HCT116 (cell line): ENCODE data around the gene TOMM40L. TPM values are rescaled to one million over a fixed set of nuclear protein-coding genes. Genes with fewer than 3 reads are reported as not detected.

Experiments used
- ATAC-seq: fragments of 200-7000 bp; cut with Tn5 transposase; 2 replicates; pipeline ENCODE4 v1.9.1; 2020; ENCODE audit warnings: mild to moderate bottlenecking, moderate library complexity
- BruUV-seq: library from RNA; stranded (reverse); fragments of 400-500 nt; replicated peaks from 2 replicates; lab custom pipeline; 2021; lab: Mats Ljungman, UMichigan
- CTCF ChIA-PET: fragments of 300-600 bp; sonication (Branson Sonifier 250); formaldehyde crosslinking; loops from one replicate; lab custom pipeline; 2021; ENCODE audit warnings: antibody characterized with exemption; lab: Charles Lee
- POLR2A ChIA-PET: fragments of 300-600, 350-600 bp; sonication (Branson Sonifier 250); formaldehyde crosslinking; loops from one replicate; lab custom pipeline; 2021; ENCODE audit warnings: antibody characterized with exemption; lab: Charles Lee
- RAD21 ChIA-PET, 2 experiments: fragments of 300-600 bp; sonication (Branson Sonifier 250); formaldehyde crosslinking; loops; one replicate each; lab custom pipeline; 2023; ENCODE audit warnings: low total read pairs in 2 of 2; ENCODE audit not compliant: uncharacterized antibody in 2 of 2, unreplicated experiment in 2 of 2, low non-redundant PET in 1 of 2; lab: Charles Lee
- DNase-seq: peaks from one replicate; pipeline ENCODE4 v3.0.0-alpha.2; 2010; ENCODE audit warnings: low read depth, low spot score
- H2AFZ ChIP-seq: fragments of 200-600 bp; shearing (Covaris generic), sonication (generic); 2 replicates; pipeline ENCODE4 v1.6.1; 2017; ENCODE audit warnings: low read depth, mixed run types, mixed read lengths, antibody characterized with exemption, low read length; ENCODE audit not compliant: poor library complexity, severe bottlenecking
- H3K27ac ChIP-seq: 2 replicates; pipeline ENCODE4 v1.5.1; 2012; ENCODE audit warnings: low read depth, low read length
- H3K27me3 ChIP-seq: fragments of 200-600 bp; sonication (generic); 2 replicates; pipeline ENCODE4 v1.6.1; 2016; ENCODE audit warnings: mixed run types, low read length, mixed read lengths; ENCODE audit not compliant: insufficient read depth
- H3K36me3 ChIP-seq, 2 experiments: fragments of 200-500 bp in 1 of 2; fragments of 200-600 bp in 1 of 2; sonication (Bioruptor generic) in 1 of 2; sonication (generic) in 1 of 2; 2 replicates each; pipeline versions ENCODE4 v1.5.1 to v1.6.1; 2014 to 2016; ENCODE audit warnings: low read length in 2 of 2, inconsistent platforms in 1 of 2, mixed read lengths in 1 of 2, mixed run types in 1 of 2; ENCODE audit not compliant: insufficient read depth in 2 of 2, control insufficient read depth in 1 of 2
- H3K4me1 ChIP-seq, 2 experiments: fragments of 200-600 bp in 1 of 2; sonication (generic) in 1 of 2; 2 replicates each; pipeline versions ENCODE4 v1.5.1 to v1.6.1; 2012 to 2017; ENCODE audit warnings: low read length in 2 of 2, inconsistent platforms in 1 of 2, mild to moderate bottlenecking in 1 of 2, mixed read lengths in 1 of 2, mixed run types in 1 of 2, moderate library complexity in 1 of 2; ENCODE audit not compliant: insufficient read depth in 2 of 2, control insufficient read depth in 1 of 2
- H3K4me2 ChIP-seq: fragments of 200-600 bp; sonication (generic); 2 replicates; pipeline ENCODE4 v1.6.1; 2017; ENCODE audit warnings: mixed run types, low read length, mixed read lengths
- H3K4me3 ChIP-seq, 2 experiments: fragments of 200-600 bp in 1 of 2; sonication (generic) in 1 of 2; replicated peaks in 1 of 2; 2 replicates each; pipeline ENCODE4 v1.5.1; 2011 to 2016; ENCODE audit warnings: low read length in 2 of 2, control low read depth in 1 of 2, low read depth in 1 of 2, mild to moderate bottlenecking in 1 of 2, mixed read lengths in 1 of 2, mixed run types in 1 of 2
- H3K79me2 ChIP-seq: fragments of 200-600 bp; sonication (generic); 2 replicates; pipeline ENCODE4 v1.6.1; 2017; ENCODE audit warnings: mild to moderate bottlenecking, mixed run types, low read length, moderate library complexity, mixed read lengths; ENCODE audit not compliant: insufficient read depth
- H3K9ac ChIP-seq: fragments of 200-600 bp; sonication (generic); 2 replicates; pipeline ENCODE4 v1.6.1; 2016; ENCODE audit warnings: low read length, mixed read lengths
- H3K9me2 ChIP-seq: fragments of 200-600 bp; sonication (generic), shearing (Covaris generic); 2 replicates; pipeline ENCODE4 v1.6.1; 2017; ENCODE audit warnings: mixed run types, mild to moderate bottlenecking, moderate library complexity; ENCODE audit not compliant: insufficient read depth
- H3K9me3 ChIP-seq, 2 experiments: fragments of 200-500 bp in 1 of 2; fragments of 200-600 bp in 1 of 2; sonication (Bioruptor generic) in 1 of 2; sonication (generic) in 1 of 2; 2 replicates each; pipeline ENCODE4 v1.6.1; 2014 to 2017; ENCODE audit warnings: low read length in 2 of 2, mixed read lengths in 2 of 2, inconsistent platforms in 1 of 2, low read depth in 1 of 2, mild to moderate bottlenecking in 1 of 2, mixed run types in 1 of 2, moderate library complexity in 1 of 2; ENCODE audit not compliant: control insufficient read depth in 1 of 2, insufficient read depth in 1 of 2
- H4K20me1 ChIP-seq: fragments of 200-600 bp; sonication (generic), shearing (Covaris generic); 2 replicates; pipeline ENCODE4 v1.6.1; 2017; ENCODE audit warnings: mixed run types, mild to moderate bottlenecking, moderate library complexity; ENCODE audit not compliant: insufficient read depth
- CBX3 ChIP-seq: IDR thresholded peaks from 2 replicates; pipeline ENCODE4 v1.6.1; 2012; ENCODE audit warnings: low read depth
- CEBPB ChIP-seq: IDR thresholded peaks from 2 replicates; pipeline ENCODE4 v1.6.1; 2012; ENCODE audit warnings: low read depth
- EGR1 ChIP-seq: IDR thresholded peaks from 2 replicates; pipeline ENCODE4 v1.6.1; 2012; ENCODE audit warnings: low read depth
- ELF1 ChIP-seq: IDR thresholded peaks from 2 replicates; pipeline ENCODE4 v1.6.1; 2012; ENCODE audit warnings: low read depth, borderline replicate concordance
- JUND ChIP-seq: IDR thresholded peaks from 2 replicates; pipeline ENCODE4 v1.6.1; 2012
- POLR2A ChIP-seq: IDR thresholded peaks from 2 replicates; pipeline ENCODE4 v1.7.0; 2011; ENCODE audit warnings: borderline replicate concordance; ENCODE audit not compliant: insufficient read depth, insufficient read length; ENCODE audit errors: extremely low read depth
- POLR2AphosphoS5 ChIP-seq: IDR thresholded peaks from 2 replicates; pipeline ENCODE4 v1.6.1; 2011; ENCODE audit warnings: mild to moderate bottlenecking, low read depth, low read length, moderate library complexity
- RAD21 ChIP-seq: IDR thresholded peaks from 2 replicates; pipeline ENCODE4 v1.6.1; 2012; ENCODE audit warnings: low read depth, mild to moderate bottlenecking
- REST ChIP-seq: IDR thresholded peaks from 2 replicates; pipeline ENCODE4 v1.6.1; 2012; ENCODE audit warnings: low read depth
- SIN3A ChIP-seq: IDR thresholded peaks from 2 replicates; pipeline ENCODE4 v1.6.1; 2012; ENCODE audit warnings: low read depth
- SRF ChIP-seq: IDR thresholded peaks from 2 replicates; pipeline ENCODE4 v1.6.1; 2012; ENCODE audit warnings: low read depth
- TCF7L2 ChIP-seq: IDR thresholded peaks from 2 replicates; pipeline ENCODE4 v1.7.0; 2011; ENCODE audit warnings: borderline replicate concordance, inconsistent platforms; ENCODE audit not compliant: insufficient read depth, insufficient read length; ENCODE audit errors: extremely low read depth
- YY1 ChIP-seq: IDR thresholded peaks from 2 replicates; pipeline ENCODE4 v1.6.1; 2011; ENCODE audit warnings: low read length, low read depth, moderate library complexity, mild to moderate bottlenecking; ENCODE audit not compliant: insufficient replicate concordance; ENCODE audit errors: extremely low read depth
- ZFX ChIP-seq: fragments of 450-650 bp; IDR thresholded peaks from 2 replicates; pipeline ENCODE4 v1.6.1; 2017
- ZNF274 ChIP-seq: fragments of 200-500 bp; sonication (Bioruptor generic); IDR thresholded peaks from 2 replicates; pipeline ENCODE4 v1.6.1; 2014; ENCODE audit warnings: mild to moderate bottlenecking, low read depth, low read length, inconsistent platforms
- intact Hi-C: fragments of 100-400 bp; cut with micrococcal nuclease; formaldehyde crosslinking; loops from 2 replicates; pipeline ENCODE4 v1.10.0; 2022
- total RNA-seq: library from RNA; stranded (reverse); gene quantifications from one replicate; pipeline ENCODE4 v1.2.1, GENCODE V29; 2021; ENCODE audit not compliant: unreplicated experiment
- TF ChIP-seq, protein P1 (sequence below): IDR thresholded peaks from 2 replicates; pipeline ENCODE4 v1.6.1; 2012
- TF ChIP-seq, protein P2 (sequence below): IDR thresholded peaks from 2 replicates; pipeline ENCODE4 v1.6.1; 2011; ENCODE audit warnings: mild to moderate bottlenecking, low read length, moderate library complexity; ENCODE audit not compliant: insufficient replicate concordance; ENCODE audit errors: extremely low read depth

TOMM40L gene
- total RNA-seq, 1 experiment from 2014 or later = 9.8 TPM

GRCh38 chr1:161196111-161196510 is 29.7 kb upstream of the TOMM40L start:
- Histone ChIP-seq H3K4me1 (peaks cover 4 to 23% of the 10 kb centered on the region in 2 experiments; a peak in 3 of 4 replicates), H3K9me3 (no peaks in the 10 kb centered on the region), H3K4me3 (no peak overlapping the region), H3K9me2 (no peaks in the 10 kb centered on the region), H3K27me3 (no peaks in the 10 kb centered on the region), H3K9ac (no peak overlapping the region), H3K36me3 (no peaks in the 10 kb centered on the region), H3K4me2 (no peak overlapping the region), H3K79me2 (no peaks in the 10 kb centered on the region), H4K20me1 (no peaks in the 10 kb centered on the region), H2AFZ (no peak overlapping the region), H3K27ac (no peak overlapping the region)
- BruUV-seq = no TSS peak
- TF ChIP-seq YY1 (no peak), SIN3A (no peak), CBX3 (no peak), CEBPB (no peak), JUND (no peak), SRF (no peak), ELF1 (no peak), ZFX (no peak), EGR1 (no peak), ZNF274 (no peak), POLR2A (no peak), POLR2AphosphoS5 (no peak), RAD21 (no peak), REST (no peak), TCF7L2 (no peak)
- TF ChIP-seq, protein P1, sequence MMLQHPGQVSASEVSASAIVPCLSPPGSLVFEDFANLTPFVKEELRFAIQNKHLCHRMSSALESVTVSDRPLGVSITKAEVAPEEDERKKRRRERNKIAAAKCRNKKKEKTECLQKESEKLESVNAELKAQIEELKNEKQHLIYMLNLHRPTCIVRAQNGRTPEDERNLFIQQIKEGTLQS = no peak
- TF ChIP-seq, protein P2, sequence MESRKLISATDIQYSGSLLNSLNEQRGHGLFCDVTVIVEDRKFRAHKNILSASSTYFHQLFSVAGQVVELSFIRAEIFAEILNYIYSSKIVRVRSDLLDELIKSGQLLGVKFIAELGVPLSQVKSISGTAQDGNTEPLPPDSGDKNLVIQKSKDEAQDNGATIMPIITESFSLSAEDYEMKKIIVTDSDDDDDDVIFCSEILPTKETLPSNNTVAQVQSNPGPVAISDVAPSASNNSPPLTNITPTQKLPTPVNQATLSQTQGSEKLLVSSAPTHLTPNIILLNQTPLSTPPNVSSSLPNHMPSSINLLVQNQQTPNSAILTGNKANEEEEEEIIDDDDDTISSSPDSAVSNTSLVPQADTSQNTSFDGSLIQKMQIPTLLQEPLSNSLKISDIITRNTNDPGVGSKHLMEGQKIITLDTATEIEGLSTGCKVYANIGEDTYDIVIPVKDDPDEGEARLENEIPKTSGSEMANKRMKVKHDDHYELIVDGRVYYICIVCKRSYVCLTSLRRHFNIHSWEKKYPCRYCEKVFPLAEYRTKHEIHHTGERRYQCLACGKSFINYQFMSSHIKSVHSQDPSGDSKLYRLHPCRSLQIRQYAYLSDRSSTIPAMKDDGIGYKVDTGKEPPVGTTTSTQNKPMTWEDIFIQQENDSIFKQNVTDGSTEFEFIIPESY = no peak
- ChIA-PET CTCF (no interaction called here), POLR2A (no interaction called here), RAD21 (no interaction called here)
- intact Hi-C loops = no loop called here
- ATAC-seq = no peak
- no peak for DNase-seq
